Bronchial epithelial cell (primary cell): ENCODE measurements around the gene TNFAIP1. TPM values are rescaled to one million over a fixed set of nuclear protein-coding genes. Genes with fewer than 3 reads are reported as not detected.
A peak's percentile ranks its signal among the peaks of the same experiment; 100 is the strongest.

Source experiments
- DNase-seq: peaks from one replicate; pipeline ENCODE4 v3.0.0-alpha.2; 2010; ENCODE audit warnings: low read depth
- FAIRE-seq: peaks from 2 replicates; lab custom pipeline; 2011; peaks lifted over from hg19 to GRCh38; lab: Jason Lieb, UNC
- H3K27me3 ChIP-seq: 2 replicates; pipeline ENCODE4 v1.5.1; 2011; ENCODE audit warnings: low read length; ENCODE audit not compliant: control insufficient read depth, insufficient read depth
- H3K36me3 ChIP-seq: 2 replicates; pipeline ENCODE4 v1.5.1; 2011; ENCODE audit warnings: low read length; ENCODE audit not compliant: control insufficient read depth, insufficient read depth
- H3K4me3 ChIP-seq: 2 replicates; pipeline ENCODE4 v1.5.1; 2011; ENCODE audit warnings: mild to moderate bottlenecking, low read depth, low read length, control low read depth
- CTCF ChIP-seq: IDR thresholded peaks from 2 replicates; pipeline ENCODE4 v1.5.1; 2011; ENCODE audit warnings: mild to moderate bottlenecking, moderate library complexity, low read length, control low read depth, inconsistent platforms; ENCODE audit not compliant: insufficient read depth, severe bottlenecking
- total RNA-seq: library from RNA; depleted of rRNA; stranded (reverse); fragments of >200 nt; gene quantifications from 2 replicates; pipeline ENCODE4 v1.2.1, GENCODE V29; 2014

TNFAIP1 gene
- total RNA-seq, 1 donor from 2014 or later: 29.0 TPM

- H3K4me3 ChIP-seq: no peak overlapping the region
- no peak for DNase-seq
- H3K27me3 ChIP-seq: no peaks in the 10 kb centered on the region
- FAIRE-seq: no peak
- TF ChIP-seq CTCF: no peak
- peaks cover 33% of the 10 kb centered on the region for H3K36me3 ChIP-seq
Observed at GRCh38 chr17:28350271-28350670, 14.7 kb downstream of the TNFAIP1 start.

- FAIRE-seq (no peak), DNase-seq (peak; percentile 82)
- Histone ChIP-seq H3K27me3 (no peaks in the 10 kb centered on the region), H3K4me3 (peak within 1 kb of the TSS; percentile 93), H3K36me3 (peaks cover 22% of the 10 kb centered on the region)
- peak; percentile 1 for TF ChIP-seq CTCF
Observed at GRCh38 chr17:28357061-28357900, 21.7 kb downstream of the TNFAIP1 start, which contains the start of gene POLDIP2. Gene POLDIP2, minus strand, starts transcription at chr17:28357527. Its CDS starts 79 bp downstream, at chr17:28357448.

- H3K36me3 ChIP-seq: peaks cover 22% of the 10 kb centered on the region
- FAIRE-seq: no peak
- no peaks in the 10 kb centered on the region for H3K27me3 ChIP-seq
- peak overlapping the region; percentile 93 for H3K4me3 ChIP-seq
- TF ChIP-seq CTCF: no peak
- DNase-seq: no peak
Observed at GRCh38 chr17:28357901-28358197, 22.3 kb downstream of the TNFAIP1 start.

GRCh38 chr17:28363186-28363585 lies 27.6 kb downstream of the TNFAIP1 start:
- Histone ChIP-seq H3K4me3 (no peak overlapping the region), H3K36me3 (peaks cover 13% of the 10 kb centered on the region), H3K27me3 (no peaks in the 10 kb centered on the region)
- TF ChIP-seq CTCF: no peak
- no peak for FAIRE-seq
- no peak for DNase-seq

GRCh38 chr17:28363776-28364650 lies 28.5 kb downstream of the TNFAIP1 start:
- no peak for FAIRE-seq
- no peak for TF ChIP-seq CTCF
- H3K27me3 ChIP-seq: no peaks in the 10 kb centered on the region
- peaks cover 13% of the 10 kb centered on the region for H3K36me3 ChIP-seq
- no peak for DNase-seq
- no peak overlapping the region for H3K4me3 ChIP-seq
